ENCODE measurements around the gene CACNG6.

- no peak for TF ChIP-seq CTCF (IDR thresholded peaks at IDR 0.05; ENCODE audit: extremely low read depth in 1 of 2, insufficient read depth in 1 of 2, low read depth in 1 of 2, low read length in 2 of 2)
- no peak for TF ChIP-seq POLR2AphosphoS5 (IDR thresholded peaks at IDR 0.05; ENCODE audit: insufficient read depth, low read depth, low read length)
- no peak for TF ChIP-seq MYC (IDR thresholded peaks at IDR 0.05; ENCODE audit: low read depth, low read length)
Measured at GRCh38 chr19:53977991-53978731, 13.3 kb upstream of the CACNG6 start.

Data from endothelial cell of umbilical vein (primary cell).